Astrocyte (in vitro differentiated cells and primary cell): ENCODE results near the gene RAB39A.

Experiments used
- EZH2 ChIP-seq: IDR thresholded peaks from 2 replicates; pipeline ENCODE4 v1.6.1; 2012; ENCODE audit warnings: mild to moderate bottlenecking, low read length, inconsistent platforms; ENCODE audit not compliant: insufficient read depth
- TF ChIP-seq, protein P1 (sequence below): IDR thresholded peaks from 2 replicates; pipeline ENCODE4 v1.5.1; 2011; ENCODE audit warnings: low read depth, mild to moderate bottlenecking, inconsistent platforms, low read length, moderate library complexity; ENCODE audit not compliant: insufficient read depth

- TF ChIP-seq EZH2: no peak
- TF ChIP-seq, protein P1, sequence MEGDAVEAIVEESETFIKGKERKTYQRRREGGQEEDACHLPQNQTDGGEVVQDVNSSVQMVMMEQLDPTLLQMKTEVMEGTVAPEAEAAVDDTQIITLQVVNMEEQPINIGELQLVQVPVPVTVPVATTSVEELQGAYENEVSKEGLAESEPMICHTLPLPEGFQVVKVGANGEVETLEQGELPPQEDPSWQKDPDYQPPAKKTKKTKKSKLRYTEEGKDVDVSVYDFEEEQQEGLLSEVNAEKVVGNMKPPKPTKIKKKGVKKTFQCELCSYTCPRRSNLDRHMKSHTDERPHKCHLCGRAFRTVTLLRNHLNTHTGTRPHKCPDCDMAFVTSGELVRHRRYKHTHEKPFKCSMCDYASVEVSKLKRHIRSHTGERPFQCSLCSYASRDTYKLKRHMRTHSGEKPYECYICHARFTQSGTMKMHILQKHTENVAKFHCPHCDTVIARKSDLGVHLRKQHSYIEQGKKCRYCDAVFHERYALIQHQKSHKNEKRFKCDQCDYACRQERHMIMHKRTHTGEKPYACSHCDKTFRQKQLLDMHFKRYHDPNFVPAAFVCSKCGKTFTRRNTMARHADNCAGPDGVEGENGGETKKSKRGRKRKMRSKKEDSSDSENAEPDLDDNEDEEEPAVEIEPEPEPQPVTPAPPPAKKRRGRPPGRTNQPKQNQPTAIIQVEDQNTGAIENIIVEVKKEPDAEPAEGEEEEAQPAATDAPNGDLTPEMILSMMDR: no peak
These were observed 63.7 kb downstream of the RAB39A start for GRCh38 chr11:107991868-107992414.
